ENCODE data around the gene LONRF3.

LONRF3 gene

GRCh38 chrX:119063428-119063827 lies 89.0 kb downstream of the LONRF3 start:
- Histone ChIP-seq H3K36me3 (ENCODE audit: control insufficient read depth in 1 of 2, insufficient read depth in 2 of 2, low read length in 2 of 2) (no peaks in the 10 kb centered on the region), H4K12ac (ENCODE audit: low read depth, low read length) (no peak overlapping the region), H4K8ac (ENCODE audit: low read depth, low read length) (no peak overlapping the region), H3K9ac (ENCODE audit: low read length) (no peak overlapping the region), H3K18ac (ENCODE audit: low read length) (no peak overlapping the region), H3K4ac (ENCODE audit: low read depth, low read length) (no peak overlapping the region), H3K27ac (ENCODE audit: low read depth, low read length) (no peak overlapping the region), H3K23ac (ENCODE audit: low read length) (no peak overlapping the region), H2BK5ac (ENCODE audit: low read depth, low read length, poor library complexity) (no peak overlapping the region), H3K79me1 (ENCODE audit: low read length) (no peaks in the 10 kb centered on the region), H2AFZ (ENCODE audit: insufficient read depth, low read length, poor library complexity) (no peak overlapping the region), H3K4me3 (ENCODE audit: low read depth, low read length) (no peak overlapping the region), H3K79me2 (ENCODE audit: control insufficient read depth, insufficient read depth, low read length, poor library complexity) (no peaks in the 10 kb centered on the region), H2AK5ac (ENCODE audit: low read length) (no peak overlapping the region), H2BK120ac (ENCODE audit: insufficient read depth, low read length, poor library complexity) (no peak overlapping the region), H4K91ac (ENCODE audit: low read depth, low read length) (no peak overlapping the region), H3K27me3 (ENCODE audit: insufficient read depth, low read length) (no peaks in the 10 kb centered on the region), H3K4me2 (ENCODE audit: low read length) (no peak overlapping the region), H3K14ac (ENCODE audit: low read length) (no peak overlapping the region), H3K9me3 (ENCODE audit: insufficient read depth, low read depth, low read length) (no peaks in the 10 kb centered on the region), H3K4me1 (ENCODE audit: control insufficient read depth in 1 of 2, insufficient read depth in 2 of 2, low read length in 2 of 2) (no peaks in the 10 kb centered on the region), H2BK12ac (ENCODE audit: low read length) (no peak overlapping the region)
- WGBS (ENCODE audit: extremely low coverage, insufficient coverage, insufficient read length) = no CpG with 5 or more reads among the region's 7 CpGs
- no peak for DNase-seq

- Histone ChIP-seq H3K27ac (ENCODE audit: low read depth, low read length) (no peak overlapping the region), H4K8ac (ENCODE audit: low read depth, low read length) (no peak overlapping the region), H3K23ac (ENCODE audit: low read length) (no peak overlapping the region), H3K4ac (ENCODE audit: low read depth, low read length) (no peak overlapping the region), H3K9ac (ENCODE audit: low read length) (no peak overlapping the region), H3K4me2 (ENCODE audit: low read length) (no peak overlapping the region), H3K9me3 (ENCODE audit: insufficient read depth, low read depth, low read length) (no peaks in the 10 kb centered on the region), H3K4me1 (ENCODE audit: control insufficient read depth in 1 of 2, insufficient read depth in 2 of 2, low read length in 2 of 2) (no peaks in the 10 kb centered on the region), H2BK12ac (ENCODE audit: low read length) (no peak overlapping the region), H4K91ac (ENCODE audit: low read depth, low read length) (no peak overlapping the region), H2AFZ (ENCODE audit: insufficient read depth, low read length, poor library complexity) (no peak overlapping the region), H2AK5ac (ENCODE audit: low read length) (no peak overlapping the region), H3K4me3 (ENCODE audit: low read depth, low read length) (no peak overlapping the region), H3K79me2 (ENCODE audit: control insufficient read depth, insufficient read depth, low read length, poor library complexity) (no peaks in the 10 kb centered on the region), H3K36me3 (ENCODE audit: control insufficient read depth in 1 of 2, insufficient read depth in 2 of 2, low read length in 2 of 2) (no peaks in the 10 kb centered on the region), H4K12ac (ENCODE audit: low read depth, low read length) (no peak overlapping the region), H3K18ac (ENCODE audit: low read length) (no peak overlapping the region), H2BK120ac (ENCODE audit: insufficient read depth, low read length, poor library complexity) (no peak overlapping the region), H3K79me1 (ENCODE audit: low read length) (no peaks in the 10 kb centered on the region), H3K27me3 (ENCODE audit: insufficient read depth, low read length) (no peaks in the 10 kb centered on the region), H3K14ac (ENCODE audit: low read length) (no peak overlapping the region), H2BK5ac (ENCODE audit: low read depth, low read length, poor library complexity) (no peak overlapping the region)
- no CpG with 5 or more reads among the region's 7 CpGs for WGBS (ENCODE audit: extremely low coverage, insufficient coverage, insufficient read length)
- peak; percentile 10 to 67 for DNase-seq
Observed at GRCh38 chrX:119067023-119067739, 92.8 kb downstream of the LONRF3 start.

All from trophoblast cell (in vitro differentiated cells and primary cell).